Activated T-cell treated with anti-CD3 and anti-CD28 coated beads for 4 hours (primary cell): ENCODE results near the gene CRYBB2.
"Not testable (repeated sequence)": the region's sequence is repeated elsewhere in the genome, so short reads cannot be mapped to it uniquely, and the experiment has no call there.

Source experiments
- DNase-seq: peaks from one replicate; pipeline ENCODE4 v3.0.0-alpha.2; 2020

The CRYBB2 gene, protein sequence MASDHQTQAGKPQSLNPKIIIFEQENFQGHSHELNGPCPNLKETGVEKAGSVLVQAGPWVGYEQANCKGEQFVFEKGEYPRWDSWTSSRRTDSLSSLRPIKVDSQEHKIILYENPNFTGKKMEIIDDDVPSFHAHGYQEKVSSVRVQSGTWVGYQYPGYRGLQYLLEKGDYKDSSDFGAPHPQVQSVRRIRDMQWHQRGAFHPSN

DNA sequence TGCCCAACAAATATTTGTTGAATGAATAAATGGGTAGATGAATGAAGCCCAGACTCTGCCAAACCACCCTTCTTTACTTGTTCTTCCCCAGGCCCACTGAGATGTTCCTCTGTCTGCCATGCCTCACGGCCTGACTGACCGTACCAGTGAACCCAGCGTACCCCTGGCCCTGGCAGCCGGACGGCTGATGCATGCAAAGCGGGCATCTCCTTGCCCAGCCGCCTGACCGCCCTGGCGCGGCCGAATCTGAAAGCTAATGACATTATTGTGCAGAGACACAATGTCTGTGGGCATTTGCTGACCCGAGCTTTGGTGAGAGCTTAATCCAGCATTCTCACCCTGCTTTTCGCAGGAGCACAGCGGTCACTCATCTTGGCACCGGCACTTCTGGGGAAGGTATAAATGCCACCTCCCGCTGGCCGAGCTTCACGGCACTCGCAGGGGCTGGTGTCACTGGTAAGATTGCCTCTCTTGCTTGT lies at the start of gene CRYBB2:
Gene CRYBB2 (plus strand): TSS at position 429 of the 479 bp plus-strand sequence. CDS start 1,791 bp downstream, outside the sequence.
- DNase-seq, result no peak

DNA sequence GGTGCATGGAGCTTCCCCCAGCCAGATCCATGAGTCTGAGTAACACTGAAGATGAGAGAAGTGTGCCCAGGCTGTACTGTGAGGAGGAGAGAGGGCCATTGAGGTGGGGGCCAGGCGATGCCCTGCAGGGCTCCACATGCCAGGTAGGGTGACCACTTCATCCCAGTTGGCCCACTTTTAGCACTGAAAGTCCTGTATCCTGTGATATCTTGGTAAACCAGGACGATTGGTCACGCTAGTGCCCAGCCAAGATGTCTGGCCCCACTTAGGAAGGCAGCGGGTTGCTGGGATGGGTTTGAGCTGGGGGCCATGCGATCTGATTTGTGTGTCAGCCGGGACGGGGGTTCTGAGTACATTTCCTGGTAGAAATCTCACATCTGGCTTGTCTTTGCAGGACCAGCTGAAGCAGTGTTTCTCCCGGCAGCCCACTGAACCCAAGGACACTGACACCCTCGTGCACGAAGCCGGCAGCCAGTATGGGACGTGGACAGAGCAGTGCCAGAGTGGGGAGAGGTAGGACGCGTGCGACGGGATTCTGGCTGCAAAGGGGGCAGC lies 48.9 kb upstream of the CRYBB2 start:
- no peak for DNase-seq

DNA sequence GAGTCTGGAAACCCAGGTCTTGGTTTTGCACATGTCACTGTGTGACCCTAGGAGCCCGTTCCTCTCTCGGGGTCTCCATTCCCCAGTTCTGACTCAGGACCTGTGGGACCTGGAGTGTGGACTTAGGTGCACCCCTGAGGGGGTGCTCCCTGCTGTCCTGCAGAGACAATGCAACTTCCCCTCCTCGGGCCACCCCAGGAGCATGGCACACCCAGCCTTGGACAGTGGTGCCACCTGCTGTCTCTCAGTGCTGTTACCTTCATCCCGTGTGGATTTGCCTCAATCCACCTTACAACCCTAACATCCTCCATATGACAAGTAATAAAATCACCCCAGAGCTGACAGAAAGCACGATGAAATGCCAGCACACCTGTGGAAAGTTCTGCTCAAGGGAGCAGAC lies 47.3 kb upstream of the CRYBB2 start:
- no peak for DNase-seq

DNA sequence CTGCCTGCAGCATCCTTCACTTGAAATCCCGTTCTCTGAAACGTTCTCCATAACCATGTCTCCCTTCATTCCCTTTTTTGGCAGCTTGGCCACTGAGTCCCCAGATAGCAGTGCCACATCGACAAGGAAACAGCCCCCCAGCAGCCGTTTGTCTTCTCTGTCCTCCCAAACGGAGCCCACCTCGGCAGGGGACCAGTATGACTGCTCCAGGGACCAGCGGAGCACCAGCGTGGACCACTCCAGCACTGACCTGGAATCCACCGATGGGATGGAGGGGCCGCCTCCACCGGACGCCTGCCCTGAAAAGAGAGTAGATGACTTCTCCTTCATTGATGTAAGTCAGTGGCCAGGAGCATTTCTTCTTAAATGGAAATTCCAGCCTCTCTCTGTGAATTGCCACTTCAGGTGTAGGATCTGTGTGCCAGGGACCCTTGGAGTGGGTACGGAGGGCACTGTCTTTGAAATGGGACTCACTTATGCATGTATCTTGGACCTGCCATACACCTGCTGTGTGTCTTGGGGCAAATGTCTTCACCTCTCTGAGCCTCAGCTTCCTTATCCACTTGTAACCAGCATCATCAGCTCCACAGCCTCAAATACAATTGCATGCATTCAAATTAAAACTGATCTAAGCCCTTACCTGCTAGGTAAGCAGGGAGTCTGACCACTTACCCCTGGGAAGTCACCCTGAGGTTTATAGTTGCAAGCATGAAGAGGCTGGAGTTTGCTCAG lies 45.1 kb upstream of the CRYBB2 start:
- no peak for DNase-seq

- no peak for DNase-seq
Observed at GRCh38 chr22:25174888-25175411, 44.5 kb upstream of the CRYBB2 start.

DNA sequence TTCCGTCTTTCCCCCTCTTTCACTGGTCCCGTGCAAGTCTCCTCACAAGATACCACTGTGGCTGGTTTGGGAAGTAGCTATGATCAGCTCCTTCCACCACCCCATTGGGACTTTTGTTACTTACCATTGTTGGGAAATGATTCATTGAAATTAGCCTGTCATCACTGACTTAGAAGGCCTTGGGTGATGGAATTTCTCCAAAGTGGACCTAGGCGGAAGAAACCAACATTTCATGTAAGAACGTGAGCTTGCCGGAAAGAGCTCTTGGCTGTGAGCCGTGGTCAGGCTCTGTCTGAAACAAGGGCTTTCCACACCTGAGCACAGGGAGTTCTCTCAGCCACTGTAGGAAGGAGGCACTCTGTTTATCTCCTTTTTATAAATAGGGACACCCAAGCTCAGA lies 43.3 kb upstream of the CRYBB2 start:
- DNase-seq, result no peak

DNA sequence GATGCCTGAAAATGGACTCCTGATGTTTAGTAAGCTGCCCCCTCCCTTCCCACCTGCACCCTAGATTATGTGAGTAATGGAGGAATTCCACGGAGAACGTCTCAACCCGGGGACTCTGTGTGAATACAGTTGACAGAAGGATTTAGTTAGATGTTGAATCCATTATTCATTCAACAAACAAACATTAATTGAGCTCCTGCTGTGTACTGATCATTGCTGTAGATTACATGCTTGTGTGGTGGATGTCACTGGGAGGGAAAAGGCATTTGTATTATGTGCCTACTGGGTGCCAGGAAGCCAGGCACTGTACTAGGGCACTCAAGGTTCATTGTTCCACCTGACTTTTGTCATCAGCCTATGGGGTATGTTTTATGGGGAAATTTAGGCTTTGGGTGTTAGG lies 42.6 kb upstream of the CRYBB2 start:
- DNase-seq, result no peak

DNA sequence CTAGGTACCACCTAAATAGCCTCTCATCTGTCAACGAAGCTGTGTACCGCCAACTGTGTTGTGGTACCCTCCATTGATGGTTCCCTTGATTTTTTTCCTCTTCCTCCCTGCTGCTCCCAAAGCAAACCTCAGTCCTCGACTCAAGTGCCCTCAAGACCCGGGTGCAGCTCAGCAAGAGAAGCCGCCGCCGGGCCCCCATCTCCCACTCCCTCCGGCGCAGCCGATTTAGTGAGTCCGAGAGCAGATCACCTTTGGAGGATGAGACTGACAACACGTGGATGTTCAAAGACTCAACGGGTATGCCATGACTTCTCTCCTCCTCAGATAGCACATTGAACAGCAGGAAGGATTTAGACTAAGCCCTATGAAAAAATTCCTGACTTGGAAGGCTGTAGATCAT lies 42.2 kb upstream of the CRYBB2 start:
- no peak for DNase-seq

DNA sequence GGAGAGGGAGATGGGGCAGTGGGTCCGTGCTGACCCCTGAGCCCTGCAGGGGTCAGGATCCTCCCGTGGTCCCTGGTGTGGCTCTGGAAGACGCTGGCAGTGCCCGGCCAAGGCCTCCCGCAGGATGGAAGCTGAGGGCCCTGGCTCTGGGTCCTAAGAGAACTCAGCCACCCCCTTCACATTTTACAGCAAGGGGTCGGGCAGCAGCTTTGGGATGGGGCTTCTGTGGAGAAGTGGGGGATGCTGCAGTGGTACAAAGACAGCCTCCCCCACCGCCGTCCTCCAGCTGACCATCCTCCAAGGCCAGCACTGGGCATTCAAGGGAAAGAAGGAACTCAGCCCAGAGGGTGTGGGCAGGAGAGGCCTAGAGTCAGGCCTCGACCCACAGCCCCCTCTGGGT lies 41.5 kb upstream of the CRYBB2 start:
- no peak for DNase-seq

GRCh38 chr22:25178348-25178747 lies 41.1 kb upstream of the CRYBB2 start:
- not testable (repeated sequence) for DNase-seq

DNA sequence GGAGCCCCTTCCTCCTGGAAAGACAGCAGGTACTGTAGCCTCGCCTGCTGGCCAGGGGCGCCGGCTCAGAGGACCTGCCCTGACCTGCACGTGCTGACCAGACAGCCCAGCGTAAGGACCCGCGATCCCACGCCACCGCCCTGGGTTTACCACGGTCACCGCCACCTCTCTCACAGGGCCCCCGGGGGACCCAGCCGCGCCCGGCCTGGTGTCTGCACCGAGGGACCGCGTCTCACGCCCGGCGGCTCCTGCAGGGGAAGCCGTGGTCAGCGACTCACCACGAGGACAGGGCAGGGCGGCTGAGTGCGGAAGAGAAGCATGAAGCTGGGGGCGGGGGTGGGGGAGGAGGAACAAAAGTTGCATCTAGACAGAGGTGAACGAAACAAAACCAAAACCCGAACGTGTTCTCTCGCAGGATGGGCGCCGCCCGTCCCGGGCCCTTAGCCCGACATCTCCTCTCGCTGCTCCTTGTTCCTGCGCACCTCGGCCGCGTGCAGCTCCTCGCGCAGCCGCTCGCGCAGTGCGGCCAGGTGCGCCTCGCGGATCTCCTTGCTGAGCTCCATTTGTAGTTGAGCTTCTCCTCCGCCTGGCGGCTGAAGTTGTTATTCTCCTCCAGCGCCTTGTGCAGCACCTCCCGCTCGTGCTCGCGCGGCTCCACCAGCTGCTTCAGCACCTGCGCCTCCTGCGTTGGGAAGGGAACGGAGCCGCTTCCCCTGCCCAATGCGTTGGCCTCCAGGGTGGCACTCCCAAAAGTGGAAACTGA lies 40.4 kb upstream of the CRYBB2 start:
- DNase-seq, result not testable (repeated sequence)

DNA sequence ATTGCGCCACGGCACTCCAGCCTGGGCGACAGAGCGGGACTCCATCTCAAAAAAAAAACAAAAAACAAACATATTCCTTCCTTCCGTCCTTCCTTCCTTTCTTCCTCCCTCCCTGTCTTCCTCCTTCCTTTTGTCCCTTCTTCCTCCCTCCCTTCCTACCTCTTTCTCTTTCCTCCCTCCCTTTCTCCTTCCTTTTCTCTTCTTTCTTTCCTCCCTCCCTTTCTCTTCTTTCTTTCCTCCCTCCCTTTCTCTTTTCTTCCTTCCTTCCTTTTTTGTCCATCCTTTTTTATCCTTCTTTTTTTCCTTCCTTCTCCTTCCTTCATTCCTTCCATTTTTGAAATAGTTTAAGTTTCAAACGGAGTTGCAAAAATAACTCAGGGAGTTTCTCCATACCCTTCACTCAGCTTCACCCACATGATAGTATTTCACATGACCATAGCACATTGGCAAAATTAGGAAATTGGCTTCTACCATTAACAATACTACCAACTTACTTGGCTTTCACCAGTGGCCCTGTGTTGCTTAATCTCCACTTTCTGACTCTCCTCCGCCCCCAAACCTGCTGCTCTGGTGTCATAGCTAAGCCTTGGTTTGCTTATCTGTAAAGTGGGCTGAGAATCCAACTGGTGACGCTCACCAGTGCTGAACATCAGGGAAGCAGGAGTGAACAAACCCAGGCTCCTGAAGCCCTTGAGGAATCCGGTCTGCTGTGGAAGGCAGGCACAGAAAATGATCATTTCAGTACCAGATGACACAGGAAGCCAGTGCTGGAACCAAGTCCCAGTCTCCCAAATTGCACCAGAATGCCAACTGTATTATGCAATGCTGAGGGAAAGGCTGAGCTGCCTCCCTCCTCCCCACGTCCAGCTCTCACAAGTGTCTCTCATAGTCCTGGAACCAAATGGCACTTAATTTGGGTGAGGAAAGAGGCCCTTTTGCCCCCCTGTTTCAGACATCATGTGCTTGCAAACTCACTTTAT lies 37.0 kb upstream of the CRYBB2 start:
- no peak for DNase-seq

- no peak for DNase-seq
Observed at GRCh38 chr22:25183949-25184619, 35.4 kb upstream of the CRYBB2 start.

- DNase-seq, result no peak
Observed at GRCh38 chr22:25186140-25186539, 33.3 kb upstream of the CRYBB2 start.

GRCh38 chr22:25187469-25187868 lies 32.0 kb upstream of the CRYBB2 start:
- no peak for DNase-seq

DNA sequence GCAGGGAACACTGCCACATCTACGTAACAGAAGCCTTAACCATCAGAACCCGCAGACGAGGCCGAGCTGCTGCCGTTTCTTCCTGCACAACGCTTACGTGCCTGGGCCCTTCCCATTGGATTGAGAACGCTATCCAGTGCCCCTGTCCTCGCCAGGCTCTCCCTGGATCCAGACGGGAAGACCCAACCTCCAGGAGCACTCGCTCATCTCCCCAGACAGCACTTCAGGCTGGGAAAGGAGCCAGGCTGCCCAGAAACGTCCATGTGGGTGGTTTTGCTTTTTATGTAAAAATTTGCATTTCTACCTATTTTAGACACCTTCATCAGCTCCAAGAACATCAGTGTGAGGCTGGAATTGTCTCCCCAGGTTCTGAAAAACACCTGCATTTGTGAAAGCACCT lies 27.0 kb upstream of the CRYBB2 start:
- no peak for DNase-seq

GRCh38 chr22:25193130-25193529 lies 26.3 kb upstream of the CRYBB2 start:
- DNase-seq, result no peak

DNA sequence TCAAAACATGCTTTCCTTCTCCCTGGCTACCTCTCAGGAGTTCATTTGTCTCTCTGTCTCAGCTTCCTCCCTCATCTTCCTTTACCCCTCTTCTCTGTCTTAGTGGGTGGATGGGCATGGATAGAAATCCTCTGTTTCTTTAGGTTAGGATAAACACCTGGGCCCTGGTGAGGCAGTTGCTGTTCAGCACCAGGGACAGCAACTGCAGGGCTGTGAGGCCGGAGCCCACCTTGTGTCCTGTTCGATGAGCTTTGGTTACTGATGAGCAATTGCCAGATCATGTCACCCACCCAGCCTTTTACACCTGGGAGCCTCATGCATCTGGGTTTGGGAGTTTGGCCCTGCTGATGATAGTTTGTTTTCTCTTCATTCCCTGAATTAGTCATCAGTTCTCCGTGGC lies 25.9 kb upstream of the CRYBB2 start:
- DNase-seq, result no peak

GRCh38 chr22:25196326-25196725 lies 23.1 kb upstream of the CRYBB2 start:
- no peak for DNase-seq

DNA sequence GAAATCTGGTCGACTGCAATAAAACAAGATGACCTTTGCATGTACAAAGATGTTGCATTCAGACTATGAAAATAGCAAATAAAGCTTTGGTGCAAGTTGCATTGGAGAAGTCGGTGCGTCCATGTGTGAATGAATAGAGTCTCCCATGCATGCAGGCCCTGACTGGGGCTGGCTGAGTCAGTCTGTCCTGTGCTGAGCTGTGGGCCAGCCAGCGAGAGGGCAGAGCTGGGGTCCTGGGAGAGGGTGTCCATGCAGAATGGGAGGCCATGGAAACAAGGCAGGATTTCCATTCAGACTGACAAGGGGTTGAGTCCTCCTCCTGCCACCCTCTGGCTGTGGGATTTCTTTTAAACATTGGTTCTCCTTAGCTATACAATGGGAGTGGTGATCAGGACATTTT lies 22.1 kb upstream of the CRYBB2 start:
- no peak for DNase-seq

- no peak for DNase-seq
Observed at GRCh38 chr22:25199731-25200520, 19.5 kb upstream of the CRYBB2 start, which contains the start of gene CRYBB3. TSS of gene CRYBB3 (plus strand) at chr22:25199858. CDS start at chr22:25201397, 1,539 bp downstream.
